GM18517 (cell line): ENCODE measurements around the gene SPEM3.

Experiments used
- ATAC-seq: cut with Tn5 transposase; IDR thresholded peaks from one replicate; pipeline ENCODE4 v1.9.1; 2021; ENCODE audit warnings: mild to moderate bottlenecking, moderate library complexity; ENCODE audit not compliant: unreplicated experiment

SPEM3 gene

DNA sequence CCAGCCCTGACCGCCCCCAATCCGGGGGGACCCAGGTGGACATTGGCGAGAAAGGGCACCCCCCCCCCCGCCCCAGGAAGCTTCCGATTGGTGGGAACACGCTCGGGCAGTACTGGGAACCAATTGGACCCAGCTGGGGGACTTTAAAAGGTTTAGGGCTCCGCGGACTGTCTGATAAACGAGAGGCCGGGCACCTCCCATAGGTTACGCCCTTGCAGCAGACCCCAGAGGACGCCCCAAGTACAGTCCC lies 25.0 kb upstream of the SPEM3 start:
- peak; percentile 14 for ATAC-seq

DNA sequence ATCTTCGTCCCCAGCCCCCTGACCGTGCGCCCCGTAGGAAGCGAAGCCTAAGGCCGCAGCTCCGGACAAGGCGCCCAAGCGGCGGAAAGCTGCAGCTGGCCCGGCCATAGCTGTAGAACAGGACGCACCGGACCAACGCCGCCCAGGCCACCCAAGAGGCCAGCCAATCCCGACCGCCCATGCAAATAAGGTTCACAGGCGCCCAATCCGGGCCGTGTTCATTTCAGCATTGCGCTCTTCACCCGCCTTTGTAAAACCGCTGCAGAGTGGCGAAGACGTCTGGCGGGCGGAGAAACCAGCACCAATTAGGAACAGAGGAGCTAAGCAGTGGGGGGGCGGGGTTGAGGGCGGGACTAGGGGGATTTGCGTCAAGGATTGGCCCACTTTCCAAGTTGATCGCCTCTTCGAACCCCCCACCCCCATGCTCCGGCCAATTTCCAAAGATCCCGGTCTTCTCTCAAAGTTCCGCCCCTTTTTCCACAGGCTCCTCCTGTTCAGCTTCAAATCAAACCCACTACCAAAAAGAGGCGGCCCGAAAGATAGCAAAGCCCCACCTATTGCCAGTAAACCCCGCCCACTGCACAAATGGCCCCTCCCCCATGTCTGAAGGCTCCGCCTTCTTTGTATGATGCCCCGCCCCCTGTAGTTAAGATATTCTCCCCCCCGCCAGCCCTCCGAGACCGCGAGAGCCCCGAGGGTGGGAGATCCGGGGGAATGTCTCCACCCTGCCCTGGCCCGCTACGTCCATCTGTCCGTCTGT lies 24.5 kb upstream of the SPEM3 start, which contains the start of gene TMEM256:
TMEM256 (minus strand) TSS at position 121 of the 760 bp plus-strand sequence; CDS start at position 108, 13 bp downstream.
- peak; percentile 86 for ATAC-seq

DNA sequence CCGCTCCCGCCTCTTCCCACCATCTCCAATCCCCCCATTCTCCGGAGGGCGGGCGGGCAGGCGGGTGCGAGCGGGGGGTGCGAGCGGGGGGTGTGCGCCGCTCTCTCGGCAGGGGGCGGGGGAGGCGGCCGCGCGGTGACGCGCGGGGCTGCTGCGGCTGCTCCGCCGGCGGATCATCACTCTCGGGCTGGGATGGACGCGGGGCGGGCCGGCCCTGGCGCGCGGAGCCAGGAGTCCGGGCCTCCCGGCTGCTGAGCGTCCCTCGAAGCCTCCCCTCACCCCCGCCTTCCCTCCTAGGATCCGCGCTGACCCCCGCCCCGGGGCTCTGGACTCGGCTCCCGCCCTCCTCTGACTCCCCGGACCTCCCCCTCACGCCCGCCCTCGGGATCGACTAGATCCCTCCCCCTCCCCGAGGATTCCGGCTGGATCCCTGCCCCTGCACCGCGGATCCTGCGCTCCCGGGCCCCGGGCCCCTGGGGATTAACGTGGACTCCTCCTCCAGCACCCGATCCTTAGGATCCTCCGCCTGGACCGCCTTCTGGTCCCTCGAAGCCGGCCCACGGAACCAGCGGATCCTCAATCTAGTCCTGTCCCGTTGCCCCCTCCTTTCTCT lies 23.8 kb upstream of the SPEM3 start:
- no peak for ATAC-seq

DNA sequence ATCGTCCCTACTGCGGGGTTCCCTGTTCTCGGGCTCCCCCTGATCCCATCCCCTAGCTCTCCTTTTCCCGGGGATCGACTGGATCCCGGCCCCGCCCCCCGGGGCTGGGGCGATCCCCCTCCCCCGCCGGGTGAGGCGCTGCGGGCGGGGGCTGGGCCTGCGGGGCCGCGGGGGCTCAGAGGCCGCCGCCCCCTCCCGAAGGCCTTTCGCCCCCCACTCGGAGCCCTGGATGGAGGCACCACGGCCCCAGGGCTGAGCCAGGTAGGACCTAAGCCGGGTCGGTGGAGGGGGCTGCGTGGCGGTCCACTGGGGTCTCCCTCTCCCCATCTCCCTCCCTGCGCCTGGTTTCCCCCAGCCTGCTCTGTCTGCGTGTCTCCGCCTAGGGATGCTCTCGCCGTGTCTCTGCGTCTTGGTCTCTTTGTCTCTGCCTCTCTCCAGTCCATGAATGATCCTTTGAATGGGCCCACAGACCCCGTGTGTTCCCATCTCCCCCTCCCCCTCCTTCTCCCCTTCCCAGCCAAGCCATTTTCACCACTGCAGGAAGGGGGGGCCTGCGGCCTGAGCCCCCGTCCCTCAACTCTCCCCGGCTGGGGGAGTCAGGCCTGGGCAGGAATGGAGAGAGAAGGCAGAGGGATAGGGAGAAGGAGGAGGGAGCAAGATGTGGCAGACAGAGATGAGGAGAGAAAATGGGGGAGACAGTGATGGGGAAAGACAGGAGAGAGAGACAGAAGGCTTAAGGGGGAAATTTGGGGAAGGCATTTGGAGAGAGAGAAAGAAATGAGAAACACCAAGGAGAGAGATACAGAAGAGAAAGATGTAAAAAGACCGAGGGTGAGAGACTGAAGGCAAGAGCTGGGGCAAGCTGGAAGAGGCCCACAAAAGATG lies 23.1 kb upstream of the SPEM3 start:
- no peak for ATAC-seq

DNA sequence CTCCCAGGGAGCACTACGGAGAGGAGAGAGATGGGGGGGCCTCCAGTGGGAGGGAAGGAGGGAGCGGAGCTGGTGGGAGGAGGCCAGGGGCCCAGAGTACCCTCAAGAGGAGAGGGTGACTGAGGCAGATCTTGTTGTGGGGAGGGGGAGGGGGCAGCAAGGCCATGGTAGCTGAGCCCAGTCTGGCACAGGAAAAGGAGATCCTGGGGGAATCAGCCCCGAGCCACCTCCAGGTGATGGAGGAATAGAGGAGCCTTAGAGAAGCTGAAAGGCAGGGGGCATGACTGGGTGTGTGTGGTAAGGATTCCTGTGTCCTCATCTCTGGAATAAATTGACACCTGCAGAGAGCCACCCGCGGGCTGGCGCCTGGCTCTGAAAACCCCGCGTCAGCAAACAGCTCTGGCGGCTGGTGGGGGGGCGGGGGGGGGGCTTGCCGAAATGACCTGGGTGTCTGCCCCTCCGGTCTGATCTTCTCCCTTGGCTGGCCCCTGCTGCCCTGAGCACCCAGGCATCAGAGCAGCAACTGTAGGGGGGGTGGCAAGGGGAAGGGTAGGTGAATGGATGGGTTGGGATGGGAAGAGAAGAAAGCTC lies 22.3 kb upstream of the SPEM3 start:
- no peak for ATAC-seq

DNA sequence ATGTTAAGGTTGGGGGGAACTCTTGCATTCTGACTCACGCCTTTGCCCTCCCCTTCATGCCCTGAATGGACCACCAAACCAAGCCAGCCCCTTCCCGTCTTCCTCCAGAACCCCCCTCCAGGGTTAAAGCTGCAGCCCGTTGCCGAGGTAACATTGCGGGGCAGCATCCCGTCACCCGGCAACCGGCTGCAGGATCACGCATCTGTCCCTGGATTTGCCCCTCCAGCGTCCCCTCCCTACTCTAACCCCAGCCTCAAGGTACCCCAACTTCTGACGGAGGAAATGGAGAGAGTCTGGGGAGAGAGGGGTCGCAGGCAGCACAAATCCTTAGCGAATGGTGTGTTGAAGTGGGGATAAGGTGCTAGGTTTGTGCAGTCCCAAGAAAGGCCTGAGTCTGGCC lies 21.6 kb upstream of the SPEM3 start:
- no peak for ATAC-seq

DNA sequence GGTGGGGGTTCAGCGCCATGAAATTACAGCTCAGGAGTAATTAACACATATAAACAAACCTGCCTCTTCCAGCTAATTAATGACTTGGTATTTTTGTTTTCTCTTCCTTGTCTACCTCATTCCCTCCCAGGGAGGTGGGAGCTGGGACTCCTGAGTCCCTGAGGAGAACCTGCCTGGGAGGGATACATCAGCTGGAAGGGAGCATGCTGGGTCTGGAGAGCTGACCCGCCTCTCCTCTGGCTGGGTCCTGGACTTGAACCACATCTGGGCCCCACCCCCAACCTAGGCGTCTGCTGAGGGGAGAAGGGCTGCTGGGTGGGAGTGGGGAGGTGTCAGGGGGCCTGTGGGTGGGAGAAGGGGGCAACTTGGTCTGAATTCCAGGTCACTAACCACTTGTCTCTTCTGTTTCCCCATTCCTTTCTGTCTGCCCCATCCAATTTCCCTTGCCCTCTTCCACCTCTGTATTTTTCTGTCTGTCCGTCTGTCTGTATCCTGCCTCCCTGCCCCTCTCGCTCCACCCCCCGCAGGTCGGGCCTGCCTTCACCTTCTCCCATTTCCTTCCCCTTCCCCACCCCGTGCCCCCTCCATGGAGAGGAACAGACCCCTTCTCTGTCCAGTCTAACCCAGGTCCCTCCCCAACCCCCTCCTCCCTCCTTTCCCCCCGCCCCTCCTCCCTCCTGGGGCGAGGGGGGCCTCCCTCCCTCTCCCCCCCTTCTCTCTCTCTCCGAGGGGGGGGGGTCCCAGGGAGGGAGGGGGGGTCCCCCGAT lies 21.0 kb upstream of the SPEM3 start, which contains the start of gene NLGN2:
NLGN2 (plus strand) TSS at position 361 of the 767 bp plus-strand sequence. CDS start 411 bp downstream, outside the sequence.
- ATAC-seq, result no peak

DNA sequence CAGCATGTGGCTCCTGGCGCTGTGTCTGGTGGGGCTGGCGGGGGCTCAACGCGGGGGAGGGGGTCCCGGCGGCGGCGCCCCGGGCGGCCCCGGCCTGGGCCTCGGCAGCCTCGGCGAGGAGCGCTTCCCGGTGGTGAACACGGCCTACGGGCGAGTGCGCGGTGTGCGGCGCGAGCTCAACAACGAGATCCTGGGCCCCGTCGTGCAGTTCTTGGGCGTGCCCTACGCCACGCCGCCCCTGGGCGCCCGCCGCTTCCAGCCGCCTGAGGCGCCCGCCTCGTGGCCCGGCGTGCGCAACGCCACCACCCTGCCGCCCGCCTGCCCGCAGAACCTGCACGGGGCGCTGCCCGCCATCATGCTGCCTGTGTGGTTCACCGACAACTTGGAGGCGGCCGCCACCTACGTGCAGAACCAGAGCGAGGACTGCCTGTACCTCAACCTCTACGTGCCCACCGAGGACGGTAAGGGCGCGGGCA lies 20.4 kb upstream of the SPEM3 start:
- ATAC-seq, result no peak

DNA sequence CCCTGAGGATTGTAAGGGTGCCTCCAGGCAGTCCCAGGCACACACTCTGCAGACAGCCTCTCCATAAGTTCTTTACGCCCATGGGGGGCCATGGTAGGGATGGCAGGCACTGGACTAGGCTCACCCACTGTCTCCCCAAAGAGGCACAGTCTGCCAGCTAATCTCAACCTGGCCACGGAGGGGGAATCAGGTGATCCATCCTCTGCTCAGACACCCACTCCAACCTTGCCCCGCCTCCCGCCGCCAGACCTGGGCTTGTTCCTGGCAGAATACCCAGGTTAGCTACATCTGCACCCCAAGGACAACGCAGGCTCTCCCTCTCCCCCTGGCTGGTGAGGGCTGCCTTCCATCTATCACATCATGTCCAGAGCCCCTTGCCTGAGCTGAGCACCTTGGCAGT lies 19.8 kb upstream of the SPEM3 start:
- no peak for ATAC-seq

DNA sequence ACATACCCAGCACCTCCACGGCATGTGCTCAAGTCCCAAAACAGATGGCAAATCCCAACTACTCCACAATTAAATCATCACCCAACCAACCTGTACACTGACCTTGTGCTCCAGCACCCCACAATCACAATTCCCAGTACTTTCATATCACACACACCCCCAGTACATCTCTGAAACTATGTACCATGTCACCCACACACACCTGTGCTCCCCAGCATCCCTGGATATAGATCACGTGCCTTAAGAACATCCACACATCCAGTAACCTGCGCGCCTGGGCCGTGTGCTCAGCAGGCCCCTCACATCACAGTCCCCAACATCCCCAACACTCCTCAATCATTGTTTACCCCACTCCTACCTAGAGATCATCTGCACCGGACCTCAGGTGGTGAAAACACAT lies 18.9 kb upstream of the SPEM3 start:
- no peak for ATAC-seq

DNA sequence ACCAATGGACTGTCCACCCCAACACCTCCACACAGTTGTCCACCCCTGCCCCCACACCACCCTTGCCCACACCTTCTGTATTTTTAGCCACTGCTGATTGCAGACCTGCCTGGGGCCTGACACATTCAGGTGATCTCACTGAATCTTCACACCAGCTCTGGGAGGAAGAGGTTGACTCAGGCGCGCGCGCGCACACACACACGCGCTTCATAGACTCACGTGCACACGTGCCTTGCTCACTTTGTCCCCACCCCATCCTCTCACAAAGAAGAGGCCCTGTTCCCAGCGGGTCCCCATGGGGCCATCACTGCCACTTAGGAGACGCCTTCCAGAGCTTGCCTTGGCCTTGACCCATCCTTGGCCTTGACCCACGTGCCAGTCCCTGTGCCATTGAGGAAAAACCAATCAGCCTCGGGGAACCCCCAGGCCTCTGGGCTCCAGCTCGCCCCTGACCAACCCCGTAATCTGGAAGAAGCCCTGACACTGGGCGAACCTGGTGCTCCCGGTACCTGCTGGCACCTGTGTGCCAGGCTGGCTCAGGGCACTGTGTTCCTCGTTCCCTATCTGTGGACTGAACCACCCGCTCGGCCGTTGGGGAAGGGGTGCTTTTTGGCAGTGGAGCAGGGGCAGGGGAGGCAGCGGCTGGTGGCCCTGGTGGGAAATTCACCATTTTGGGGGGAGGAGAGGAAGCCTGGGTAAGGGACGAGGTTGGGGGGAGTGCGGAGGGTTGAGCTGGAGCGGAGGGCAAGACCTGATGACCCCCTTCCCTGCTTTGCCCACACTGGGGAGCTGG lies 17.8 kb upstream of the SPEM3 start:
- no peak for ATAC-seq

DNA sequence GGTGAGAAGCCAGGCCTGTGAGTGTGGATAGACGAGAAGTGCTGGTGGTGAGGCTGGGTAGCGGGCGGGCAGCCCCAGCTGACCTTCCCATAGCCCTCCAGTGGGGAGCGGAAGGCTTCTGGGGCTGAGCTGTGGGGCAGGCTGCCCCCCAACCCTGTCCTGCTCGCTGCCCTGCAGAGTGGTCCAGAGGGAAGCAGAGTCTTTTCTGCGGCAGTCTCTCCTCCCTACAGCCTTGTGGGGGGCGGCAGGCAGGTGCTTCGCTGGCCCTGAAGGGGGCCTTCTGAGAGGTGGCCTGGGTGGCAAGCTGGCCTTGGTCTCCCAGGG lies 17.3 kb upstream of the SPEM3 start:
- no peak for ATAC-seq

DNA sequence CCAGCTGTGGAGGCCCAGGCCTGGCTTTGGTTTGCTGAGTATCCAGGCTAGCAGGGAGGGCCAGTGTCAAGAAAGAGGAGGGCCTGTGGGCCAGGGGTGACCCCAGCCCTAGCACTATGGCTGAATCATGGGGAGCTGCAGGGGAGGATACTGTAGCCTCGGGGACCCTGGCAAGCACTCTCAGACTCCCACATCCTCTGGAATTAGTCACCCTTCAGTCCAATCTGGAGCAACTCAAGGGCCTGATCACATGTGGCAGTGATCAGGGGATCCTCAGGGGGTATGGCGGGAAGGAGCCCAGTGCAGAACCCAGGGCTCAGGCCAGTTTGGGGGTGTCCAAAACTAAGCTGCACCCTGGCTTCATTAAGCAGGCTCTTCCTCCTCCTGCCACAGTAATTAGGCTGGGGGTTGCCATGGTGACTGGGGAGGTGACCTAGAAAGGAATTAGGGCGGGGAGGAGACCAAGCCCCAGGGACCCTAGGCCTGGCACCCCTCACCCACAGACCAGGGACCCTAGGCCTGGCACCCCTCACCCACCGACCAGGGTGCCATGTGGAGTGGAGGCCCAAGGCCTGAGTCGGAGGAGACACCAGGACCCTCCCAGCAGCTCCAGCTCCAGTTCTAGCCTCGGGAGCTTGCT lies 15.2 kb upstream of the SPEM3 start:
- no peak for ATAC-seq

DNA sequence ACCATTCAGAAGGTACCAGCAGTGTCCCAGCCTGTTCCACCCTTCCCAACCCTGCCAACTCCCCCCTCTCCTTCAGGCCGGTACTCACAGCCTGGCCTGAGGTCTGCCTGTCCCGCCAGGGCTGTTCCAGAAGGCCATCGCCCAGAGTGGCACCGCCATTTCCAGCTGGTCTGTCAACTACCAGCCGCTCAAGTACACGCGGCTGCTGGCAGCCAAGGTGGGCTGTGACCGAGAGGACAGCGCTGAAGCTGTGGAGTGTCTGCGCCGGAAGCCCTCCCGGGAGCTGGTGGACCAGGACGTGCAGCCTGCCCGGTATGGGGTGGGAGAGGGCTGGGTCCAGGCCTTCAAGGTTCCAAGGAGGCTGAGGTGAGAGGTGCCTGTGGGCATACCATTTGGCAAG lies 13.8 kb upstream of the SPEM3 start:
- ATAC-seq, result no peak

DNA sequence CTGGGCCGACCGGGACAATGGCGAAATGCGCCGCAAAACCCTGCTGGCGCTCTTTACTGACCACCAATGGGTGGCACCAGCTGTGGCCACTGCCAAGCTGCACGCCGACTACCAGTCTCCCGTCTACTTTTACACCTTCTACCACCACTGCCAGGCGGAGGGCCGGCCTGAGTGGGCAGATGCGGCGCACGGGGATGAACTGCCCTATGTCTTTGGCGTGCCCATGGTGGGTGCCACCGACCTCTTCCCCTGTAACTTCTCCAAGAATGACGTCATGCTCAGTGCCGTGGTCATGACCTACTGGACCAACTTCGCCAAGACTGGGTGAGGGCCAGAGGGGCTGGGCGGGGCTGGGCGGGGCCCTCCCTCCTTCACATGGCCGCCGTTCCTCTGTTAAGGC lies 12.9 kb upstream of the SPEM3 start:
- no peak for ATAC-seq

DNA sequence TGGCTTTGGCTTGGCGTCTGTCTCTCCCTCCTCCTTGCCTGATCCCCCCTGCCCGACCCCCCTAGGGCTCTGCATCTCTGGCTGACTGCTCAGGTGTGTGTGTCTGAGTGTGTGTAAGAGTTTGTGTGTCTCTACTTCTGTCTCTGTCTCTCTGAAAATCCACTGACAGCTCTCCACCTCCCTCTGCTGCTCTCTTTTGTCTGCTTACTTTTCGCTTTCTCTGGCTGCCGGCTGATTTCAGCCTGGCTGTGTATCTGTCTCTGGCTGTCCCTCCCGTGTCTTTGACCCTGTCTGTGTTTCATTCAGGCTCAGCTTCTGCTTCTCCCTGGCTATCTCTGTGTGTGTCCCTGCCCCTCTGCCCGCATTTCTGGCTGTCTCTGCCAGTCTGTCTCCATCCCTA lies 12.3 kb upstream of the SPEM3 start:
- no peak for ATAC-seq

DNA sequence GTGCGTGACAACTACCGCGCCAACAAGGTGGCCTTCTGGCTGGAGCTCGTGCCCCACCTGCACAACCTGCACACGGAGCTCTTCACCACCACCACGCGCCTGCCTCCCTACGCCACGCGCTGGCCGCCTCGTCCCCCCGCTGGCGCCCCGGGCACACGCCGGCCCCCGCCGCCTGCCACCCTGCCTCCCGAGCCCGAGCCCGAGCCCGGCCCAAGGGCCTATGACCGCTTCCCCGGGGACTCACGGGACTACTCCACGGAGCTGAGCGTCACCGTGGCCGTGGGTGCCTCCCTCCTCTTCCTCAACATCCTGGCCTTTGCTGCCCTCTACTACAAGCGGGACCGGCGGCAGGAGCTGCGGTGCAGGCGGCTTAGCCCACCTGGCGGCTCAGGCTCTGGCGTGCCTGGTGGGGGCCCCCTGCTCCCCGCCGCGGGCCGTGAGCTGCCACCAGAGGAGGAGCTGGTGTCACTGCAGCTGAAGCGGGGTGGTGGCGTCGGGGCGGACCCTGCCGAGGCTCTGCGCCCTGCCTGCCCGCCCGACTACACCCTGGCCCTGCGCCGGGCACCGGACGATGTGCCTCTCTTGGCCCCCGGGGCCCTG lies 11.5 kb upstream of the SPEM3 start:
- no peak for ATAC-seq

DNA sequence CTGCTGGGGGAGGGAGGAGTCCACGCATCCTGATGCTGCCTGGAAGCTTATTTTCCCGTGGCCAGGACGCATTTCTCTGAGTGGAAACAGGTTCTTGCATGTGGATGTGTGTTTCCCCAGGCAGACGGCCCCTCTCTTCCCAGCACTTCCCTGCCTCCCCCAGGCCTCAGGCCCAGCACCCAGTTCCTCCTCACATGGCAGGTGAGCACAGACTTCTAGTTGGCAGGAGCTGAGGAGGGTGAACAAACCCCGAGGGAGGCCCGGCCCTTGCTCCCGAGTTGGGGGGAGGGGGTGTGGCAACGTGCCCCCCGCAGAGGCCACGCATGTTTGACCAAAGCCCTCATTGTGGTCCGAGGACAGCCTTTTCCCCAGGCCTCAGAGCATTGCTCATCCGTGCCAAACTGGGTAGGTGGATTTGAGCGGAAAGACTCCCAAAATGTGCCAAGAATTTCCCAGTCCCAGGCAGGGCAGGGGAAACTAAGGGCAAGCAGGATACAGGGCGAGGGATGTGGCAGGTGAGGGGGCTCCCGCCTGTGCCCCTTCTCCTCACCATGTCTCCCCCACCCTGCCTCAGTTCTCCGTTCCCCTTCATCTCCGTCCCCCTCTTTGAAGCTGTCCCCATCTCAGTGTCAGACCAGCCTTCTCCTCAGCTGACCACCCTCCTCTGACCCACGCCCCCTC lies 10.0 kb upstream of the SPEM3 start:
- ATAC-seq, result no peak
